ENCODE data around the gene MAP3K13. TPM values are rescaled to one million over a fixed set of nuclear protein-coding genes. Genes with fewer than 3 reads are reported as not detected.

MAP3K13 gene
- total RNA-seq, 2 donors from 2014 or later = 9.4 to 12.6 TPM

GRCh38 chr3:185337231-185337816 is 25.6 kb upstream of the MAP3K13 start:
- no peaks in the 10 kb centered on the region for H3K36me3 ChIP-seq
- H3K9me3 ChIP-seq = no peaks in the 10 kb centered on the region
- no peaks in the 10 kb centered on the region for H3K4me1 ChIP-seq
- no peak overlapping the region for H3K4me3 ChIP-seq
- TF ChIP-seq, protein P1, sequence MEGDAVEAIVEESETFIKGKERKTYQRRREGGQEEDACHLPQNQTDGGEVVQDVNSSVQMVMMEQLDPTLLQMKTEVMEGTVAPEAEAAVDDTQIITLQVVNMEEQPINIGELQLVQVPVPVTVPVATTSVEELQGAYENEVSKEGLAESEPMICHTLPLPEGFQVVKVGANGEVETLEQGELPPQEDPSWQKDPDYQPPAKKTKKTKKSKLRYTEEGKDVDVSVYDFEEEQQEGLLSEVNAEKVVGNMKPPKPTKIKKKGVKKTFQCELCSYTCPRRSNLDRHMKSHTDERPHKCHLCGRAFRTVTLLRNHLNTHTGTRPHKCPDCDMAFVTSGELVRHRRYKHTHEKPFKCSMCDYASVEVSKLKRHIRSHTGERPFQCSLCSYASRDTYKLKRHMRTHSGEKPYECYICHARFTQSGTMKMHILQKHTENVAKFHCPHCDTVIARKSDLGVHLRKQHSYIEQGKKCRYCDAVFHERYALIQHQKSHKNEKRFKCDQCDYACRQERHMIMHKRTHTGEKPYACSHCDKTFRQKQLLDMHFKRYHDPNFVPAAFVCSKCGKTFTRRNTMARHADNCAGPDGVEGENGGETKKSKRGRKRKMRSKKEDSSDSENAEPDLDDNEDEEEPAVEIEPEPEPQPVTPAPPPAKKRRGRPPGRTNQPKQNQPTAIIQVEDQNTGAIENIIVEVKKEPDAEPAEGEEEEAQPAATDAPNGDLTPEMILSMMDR (IDR thresholded peaks at IDR 0.05) = no peak
- no peaks in the 10 kb centered on the region for H3K27me3 ChIP-seq
- no peak overlapping the region for H3K27ac ChIP-seq
- no peak for DNase-seq (ENCODE audit: low spot score)

- H3K27ac ChIP-seq = no peak overlapping the region
- TF ChIP-seq, protein P1 (IDR thresholded peaks at IDR 0.05) = no peak
These were observed 23.0 kb upstream of the MAP3K13 start for GRCh38 chr3:185339945-185340344.

GRCh38 chr3:185340751-185341150 is 22.2 kb upstream of the MAP3K13 start:
- DNase-seq (ENCODE audit: low spot score) = no peak
- Histone ChIP-seq H3K27ac (no peak overlapping the region), H3K4me3 (no peak overlapping the region), H3K9me3 (no peaks in the 10 kb centered on the region), H3K36me3 (no peaks in the 10 kb centered on the region), H3K4me1 (no peaks in the 10 kb centered on the region), H3K27me3 (no peaks in the 10 kb centered on the region)
- TF ChIP-seq, protein P1 (IDR thresholded peaks at IDR 0.05) = no peak

More at GRCh38 chr3:185339945-185340344, 23.0 kb upstream of the MAP3K13 start:
- Histone ChIP-seq H3K4me1 (no peaks in the 10 kb centered on the region), H3K36me3 (no peaks in the 10 kb centered on the region), H3K4me3 (no peak overlapping the region), H3K27me3 (no peaks in the 10 kb centered on the region), H3K9me3 (no peaks in the 10 kb centered on the region)
- DNase-seq (ENCODE audit: low spot score) = no peak

GRCh38 chr3:185341616-185342458 is 21.1 kb upstream of the MAP3K13 start:
- H3K27me3 ChIP-seq = no peaks in the 10 kb centered on the region
- no peak overlapping the region for H3K4me3 ChIP-seq
- no peak overlapping the region for H3K27ac ChIP-seq
- DNase-seq (ENCODE audit: low spot score) = no peak
- no peaks in the 10 kb centered on the region for H3K4me1 ChIP-seq
- no peaks in the 10 kb centered on the region for H3K36me3 ChIP-seq
- TF ChIP-seq, protein P1 (IDR thresholded peaks at IDR 0.05) = no peak
- no peaks in the 10 kb centered on the region for H3K9me3 ChIP-seq

GRCh38 chr3:185342459-185343174 is 20.3 kb upstream of the MAP3K13 start:
- no peaks in the 10 kb centered on the region for H3K27me3 ChIP-seq
- TF ChIP-seq, protein P1 (IDR thresholded peaks at IDR 0.05) = no peak
- no peaks in the 10 kb centered on the region for H3K9me3 ChIP-seq
- no peaks in the 10 kb centered on the region for H3K36me3 ChIP-seq
- H3K4me1 ChIP-seq = no peaks in the 10 kb centered on the region
- H3K27ac ChIP-seq = no peak overlapping the region
- DNase-seq (ENCODE audit: low spot score) = no peak
- no peak overlapping the region for H3K4me3 ChIP-seq

Data from right atrium auricular region (tissue), 2 donors.